ENCODE data around the gene CACNA2D4. TPM values are rescaled to one million over a fixed set of nuclear protein-coding genes. Genes with fewer than 3 reads are reported as not detected.

Gene CACNA2D4
- total and polyA plus RNA-seq, 2 of the 13 experiments (the other 11 are each of a cell fraction or from before 2014, with no cell fraction given): 14.2 to 136 TPM

DNA sequence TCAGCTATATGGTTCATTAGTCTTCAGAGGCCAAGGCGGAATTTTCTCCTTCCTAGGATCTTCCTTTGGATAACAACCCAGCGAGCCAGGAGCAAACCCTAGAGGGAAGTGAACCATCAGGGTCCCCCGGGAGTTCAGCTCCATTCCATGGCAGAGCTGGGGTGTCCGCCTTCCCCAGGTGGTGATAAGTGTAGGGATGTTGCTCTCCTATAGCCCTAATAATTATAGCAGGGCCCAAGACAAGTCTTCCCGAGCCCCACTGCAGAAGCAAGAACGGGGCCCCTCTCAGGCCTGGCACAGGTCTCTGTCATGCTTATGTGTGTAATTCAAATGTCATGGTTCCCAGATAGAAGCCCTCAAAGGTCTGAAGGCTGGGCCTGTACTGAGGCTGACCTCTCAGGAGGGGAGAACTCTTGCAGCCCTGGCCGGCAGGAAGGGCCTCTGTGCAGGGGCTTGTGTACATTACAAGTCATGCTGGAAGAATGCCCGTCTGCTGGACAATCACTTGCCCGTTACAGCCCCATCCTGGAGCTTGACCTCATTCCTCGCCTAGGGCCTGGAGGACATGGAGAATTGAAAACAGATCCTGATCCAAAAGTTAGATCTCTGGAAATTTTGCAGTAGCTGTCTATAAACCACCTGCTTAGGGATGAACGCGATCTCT lies 80.8 kb downstream of the CACNA2D4 start (continued):
- TF ChIP-seq ZNF616 (CRISPR knock-in tag; IDR thresholded peaks at IDR 0.05; ENCODE audit: low read depth) (no peak), ZNF207 (IDR thresholded peaks at IDR 0.05; ENCODE audit: borderline replicate concordance) (no peak), NR2C2 (CRISPR knock-in tag; IDR thresholded peaks at IDR 0.05; ENCODE audit: borderline replicate concordance) (no peak), KDM5A (IDR thresholded peaks at IDR 0.05; ENCODE audit: borderline replicate concordance, low read length) (no peak), ZNF30 (CRISPR knock-in tag; IDR thresholded peaks at IDR 0.05) (no peak), HOXA3 (CRISPR knock-in tag; IDR thresholded peaks at IDR 0.05) (peak; percentile 59; the same call in 1 of the 2 replicates), ZNF780A (CRISPR knock-in tag; IDR thresholded peaks at IDR 0.05) (no peak), RCOR2 (CRISPR knock-in tag; IDR thresholded peaks at IDR 0.05) (peak; percentile 71; the same call in 1 of the 2 replicates), NKX3-1 (CRISPR knock-in tag; IDR thresholded peaks at IDR 0.05) (no peak), DPF2 (CRISPR knock-in tag; IDR thresholded peaks at IDR 0.05; ENCODE audit: borderline replicate concordance, low read depth) (peak; percentile 83), ATAD3A (CRISPR knock-in tag; IDR thresholded peaks at IDR 0.05) (no peak), REL (CRISPR knock-in tag; conservative IDR thresholded peaks at IDR 0.05) (no peak), TP53 (CRISPR knock-in tag; conservative IDR thresholded peaks at IDR 0.05) (no peak), MLLT10 (CRISPR knock-in tag; IDR thresholded peaks at IDR 0.05) (no peak), ZSCAN30 (CRISPR knock-in tag; IDR thresholded peaks at IDR 0.05) (no peak), NFKB2 (CRISPR knock-in tag; IDR thresholded peaks at IDR 0.05; ENCODE audit: borderline replicate concordance) (no peak), ZNF468 (CRISPR knock-in tag; IDR thresholded peaks at IDR 0.05) (no peak)
- TF ChIP-seq, protein P1, sequence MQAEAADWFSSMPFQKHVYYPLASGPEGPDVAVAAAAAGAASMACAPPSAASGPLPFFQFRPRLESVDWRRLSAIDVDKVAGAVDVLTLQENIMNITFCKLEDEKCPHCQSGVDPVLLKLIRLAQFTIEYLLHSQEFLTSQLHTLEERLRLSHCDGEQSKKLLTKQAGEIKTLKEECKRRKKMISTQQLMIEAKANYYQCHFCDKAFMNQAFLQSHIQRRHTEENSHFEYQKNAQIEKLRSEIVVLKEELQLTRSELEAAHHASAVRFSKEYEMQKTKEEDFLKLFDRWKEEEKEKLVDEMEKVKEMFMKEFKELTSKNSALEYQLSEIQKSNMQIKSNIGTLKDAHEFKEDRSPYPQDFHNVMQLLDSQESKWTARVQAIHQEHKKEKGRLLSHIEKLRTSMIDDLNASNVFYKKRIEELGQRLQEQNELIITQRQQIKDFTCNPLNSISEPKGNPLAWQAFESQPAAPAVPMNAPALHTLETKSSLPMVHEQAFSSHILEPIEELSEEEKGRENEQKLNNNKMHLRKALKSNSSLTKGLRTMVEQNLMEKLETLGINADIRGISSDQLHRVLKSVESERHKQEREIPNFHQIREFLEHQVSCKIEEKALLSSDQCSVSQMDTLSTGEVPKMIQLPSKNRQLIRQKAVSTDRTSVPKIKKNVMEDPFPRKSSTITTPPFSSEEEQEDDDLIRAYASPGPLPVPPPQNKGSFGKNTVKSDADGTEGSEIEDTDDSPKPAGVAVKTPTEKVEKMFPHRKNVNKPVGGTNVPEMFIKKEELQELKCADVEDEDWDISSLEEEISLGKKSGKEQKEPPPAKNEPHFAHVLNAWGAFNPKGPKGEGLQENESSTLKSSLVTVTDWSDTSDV (CRISPR knock-in tag; IDR thresholded peaks at IDR 0.05): no peak
- TF ChIP-seq, protein P2, sequence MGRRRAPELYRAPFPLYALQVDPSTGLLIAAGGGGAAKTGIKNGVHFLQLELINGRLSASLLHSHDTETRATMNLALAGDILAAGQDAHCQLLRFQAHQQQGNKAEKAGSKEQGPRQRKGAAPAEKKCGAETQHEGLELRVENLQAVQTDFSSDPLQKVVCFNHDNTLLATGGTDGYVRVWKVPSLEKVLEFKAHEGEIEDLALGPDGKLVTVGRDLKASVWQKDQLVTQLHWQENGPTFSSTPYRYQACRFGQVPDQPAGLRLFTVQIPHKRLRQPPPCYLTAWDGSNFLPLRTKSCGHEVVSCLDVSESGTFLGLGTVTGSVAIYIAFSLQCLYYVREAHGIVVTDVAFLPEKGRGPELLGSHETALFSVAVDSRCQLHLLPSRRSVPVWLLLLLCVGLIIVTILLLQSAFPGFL (CRISPR knock-in tag; IDR thresholded peaks at IDR 0.05): no peak
- TF ChIP-seq, protein P3, sequence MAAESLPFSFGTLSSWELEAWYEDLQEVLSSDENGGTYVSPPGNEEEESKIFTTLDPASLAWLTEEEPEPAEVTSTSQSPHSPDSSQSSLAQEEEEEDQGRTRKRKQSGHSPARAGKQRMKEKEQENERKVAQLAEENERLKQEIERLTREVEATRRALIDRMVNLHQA (CRISPR knock-in tag; IDR thresholded peaks at IDR 0.05): no peak
- TF ChIP-seq, protein P4, sequence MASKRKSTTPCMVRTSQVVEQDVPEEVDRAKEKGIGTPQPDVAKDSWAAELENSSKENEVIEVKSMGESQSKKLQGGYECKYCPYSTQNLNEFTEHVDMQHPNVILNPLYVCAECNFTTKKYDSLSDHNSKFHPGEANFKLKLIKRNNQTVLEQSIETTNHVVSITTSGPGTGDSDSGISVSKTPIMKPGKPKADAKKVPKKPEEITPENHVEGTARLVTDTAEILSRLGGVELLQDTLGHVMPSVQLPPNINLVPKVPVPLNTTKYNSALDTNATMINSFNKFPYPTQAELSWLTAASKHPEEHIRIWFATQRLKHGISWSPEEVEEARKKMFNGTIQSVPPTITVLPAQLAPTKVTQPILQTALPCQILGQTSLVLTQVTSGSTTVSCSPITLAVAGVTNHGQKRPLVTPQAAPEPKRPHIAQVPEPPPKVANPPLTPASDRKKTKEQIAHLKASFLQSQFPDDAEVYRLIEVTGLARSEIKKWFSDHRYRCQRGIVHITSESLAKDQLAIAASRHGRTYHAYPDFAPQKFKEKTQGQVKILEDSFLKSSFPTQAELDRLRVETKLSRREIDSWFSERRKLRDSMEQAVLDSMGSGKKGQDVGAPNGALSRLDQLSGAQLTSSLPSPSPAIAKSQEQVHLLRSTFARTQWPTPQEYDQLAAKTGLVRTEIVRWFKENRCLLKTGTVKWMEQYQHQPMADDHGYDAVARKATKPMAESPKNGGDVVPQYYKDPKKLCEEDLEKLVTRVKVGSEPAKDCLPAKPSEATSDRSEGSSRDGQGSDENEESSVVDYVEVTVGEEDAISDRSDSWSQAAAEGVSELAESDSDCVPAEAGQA (IDR thresholded peaks at IDR 0.05; ENCODE audit: low read depth): no peak
- TF ChIP-seq, protein P4 (CRISPR knock-in tag; IDR thresholded peaks at IDR 0.05; ENCODE audit: borderline replicate concordance): no peak
